Measurements from ENCODE around the gene SEC24C. TPM values are rescaled to one million over a fixed set of nuclear protein-coding genes. Genes with fewer than 3 reads are reported as not detected.
A peak's percentile ranks its signal among the peaks of the same experiment; 100 is the strongest.

SEC24C gene
- polyA plus RNA-seq, 2 donors = 38.8 to 46.8 TPM

DNA sequence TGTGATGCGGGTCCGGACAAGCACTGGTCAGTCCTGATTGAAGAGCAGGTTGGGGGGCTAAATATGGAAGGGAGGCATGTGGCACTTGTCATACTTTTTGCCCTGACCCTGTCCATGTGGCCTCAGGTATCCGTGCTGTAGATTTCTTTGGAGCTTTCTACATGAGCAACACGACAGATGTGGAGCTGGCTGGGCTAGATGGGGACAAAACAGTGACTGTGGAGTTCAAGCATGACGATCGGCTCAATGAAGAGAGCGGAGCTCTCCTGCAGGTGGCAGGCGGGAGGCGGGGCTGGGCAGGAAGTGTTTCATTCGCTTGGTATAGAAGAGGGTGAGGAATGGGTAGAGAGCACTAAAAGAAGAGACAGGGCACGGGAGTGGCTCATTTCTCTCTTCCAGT lies 24.7 kb downstream of the SEC24C start:
- H3K27me3 ChIP-seq (ENCODE audit: control insufficient read depth in 1 of 2, insufficient read depth in 2 of 2, low read length in 2 of 2) = no peaks in the 10 kb centered on the region
- H3K27ac ChIP-seq (ENCODE audit: low read depth in 2 of 2, low read length in 1 of 2) = peak overlapping the region in 1 of 2 donors; percentile 46
- 79 to 80% methylated on average over 11 of the region's 11 CpGs for WGBS, 2 donors

DNA sequence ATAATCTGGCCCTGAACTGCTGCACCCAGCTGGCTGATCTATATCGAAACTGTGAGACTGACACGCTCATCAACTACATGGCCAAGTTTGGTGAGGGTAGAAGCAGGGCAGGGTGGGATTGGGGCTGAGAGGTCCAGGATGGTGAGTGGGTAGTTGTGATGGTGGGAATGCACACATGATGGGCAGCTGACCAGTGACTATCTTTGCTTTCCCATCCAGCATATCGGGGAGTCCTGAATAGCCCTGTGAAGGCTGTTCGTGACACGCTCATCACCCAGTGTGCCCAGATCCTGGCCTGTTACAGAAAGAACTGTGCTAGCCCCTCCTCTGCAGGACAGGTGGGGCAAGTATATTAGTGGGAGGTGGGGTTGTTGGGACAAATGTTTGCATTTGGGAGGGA lies 25.2 kb downstream of the SEC24C start:
- H3K27me3 ChIP-seq (ENCODE audit: control insufficient read depth in 1 of 2, insufficient read depth in 2 of 2, low read length in 2 of 2) = no peaks in the 10 kb centered on the region
- peaks cover 26 to 42% of the 10 kb centered on the region in 2 donors for H3K36me3 ChIP-seq (ENCODE audit: control insufficient read depth in 2 of 2, insufficient read depth in 2 of 2, low read length in 1 of 2)
- H3K4me3 ChIP-seq (ENCODE audit: low read depth in 1 of 2, low read length in 2 of 2) = no peak overlapping the region
- 91 to 93% methylated on average over 5 of the region's 5 CpGs for WGBS, 2 donors
- peaks cover 0 to 5% of the 10 kb centered on the region in 2 donors for H3K4me1 ChIP-seq (ENCODE audit: control insufficient read depth in 2 of 2, insufficient read depth in 2 of 2, low read length in 1 of 2)
- H3K9me3 ChIP-seq (ENCODE audit: control insufficient read depth in 2 of 2, insufficient read depth in 1 of 2, low read depth in 1 of 2, low read length in 1 of 2) = no peaks in the 10 kb centered on the region
- peak overlapping the region in 1 of 2 donors; percentile 46 for H3K27ac ChIP-seq (ENCODE audit: low read depth in 2 of 2, low read length in 1 of 2)

More for the DNA sequence above, 24.7 kb downstream of the SEC24C start:
- Histone ChIP-seq H3K4me1 (ENCODE audit: control insufficient read depth in 2 of 2, insufficient read depth in 2 of 2, low read length in 1 of 2) (peaks cover 0 to 5% of the 10 kb centered on the region in 2 donors), H3K36me3 (ENCODE audit: control insufficient read depth in 2 of 2, insufficient read depth in 2 of 2, low read length in 1 of 2) (peaks cover 27 to 44% of the 10 kb centered on the region in 2 donors), H3K9me3 (ENCODE audit: control insufficient read depth in 2 of 2, insufficient read depth in 1 of 2, low read depth in 1 of 2, low read length in 1 of 2) (no peaks in the 10 kb centered on the region), H3K4me3 (ENCODE audit: low read depth in 1 of 2, low read length in 2 of 2) (no peak overlapping the region)

GRCh38 chr10:73771722-73772280 lies 27.6 kb downstream of the SEC24C start:
- H3K9me3 ChIP-seq (ENCODE audit: control insufficient read depth in 2 of 2, insufficient read depth in 1 of 2, low read depth in 1 of 2, low read length in 1 of 2) = no peaks in the 10 kb centered on the region
- H3K27ac ChIP-seq (ENCODE audit: low read depth in 2 of 2, low read length in 1 of 2) = peak overlapping the region; percentile 95 to 98
- peak overlapping the region; percentile 55 to 85 for H3K4me3 ChIP-seq (ENCODE audit: low read depth in 1 of 2, low read length in 2 of 2)
- H3K4me1 ChIP-seq (ENCODE audit: control insufficient read depth in 2 of 2, insufficient read depth in 2 of 2, low read length in 1 of 2) = peaks cover 0 to 5% of the 10 kb centered on the region in 2 donors
- H3K27me3 ChIP-seq (ENCODE audit: control insufficient read depth in 1 of 2, insufficient read depth in 2 of 2, low read length in 2 of 2) = no peaks in the 10 kb centered on the region
- H3K36me3 ChIP-seq (ENCODE audit: control insufficient read depth in 2 of 2, insufficient read depth in 2 of 2, low read length in 1 of 2) = peaks cover 16 to 30% of the 10 kb centered on the region in 2 donors
- WGBS, 2 donors = 16 to 17% methylated on average over 17 of the region's 17 CpGs

DNA sequence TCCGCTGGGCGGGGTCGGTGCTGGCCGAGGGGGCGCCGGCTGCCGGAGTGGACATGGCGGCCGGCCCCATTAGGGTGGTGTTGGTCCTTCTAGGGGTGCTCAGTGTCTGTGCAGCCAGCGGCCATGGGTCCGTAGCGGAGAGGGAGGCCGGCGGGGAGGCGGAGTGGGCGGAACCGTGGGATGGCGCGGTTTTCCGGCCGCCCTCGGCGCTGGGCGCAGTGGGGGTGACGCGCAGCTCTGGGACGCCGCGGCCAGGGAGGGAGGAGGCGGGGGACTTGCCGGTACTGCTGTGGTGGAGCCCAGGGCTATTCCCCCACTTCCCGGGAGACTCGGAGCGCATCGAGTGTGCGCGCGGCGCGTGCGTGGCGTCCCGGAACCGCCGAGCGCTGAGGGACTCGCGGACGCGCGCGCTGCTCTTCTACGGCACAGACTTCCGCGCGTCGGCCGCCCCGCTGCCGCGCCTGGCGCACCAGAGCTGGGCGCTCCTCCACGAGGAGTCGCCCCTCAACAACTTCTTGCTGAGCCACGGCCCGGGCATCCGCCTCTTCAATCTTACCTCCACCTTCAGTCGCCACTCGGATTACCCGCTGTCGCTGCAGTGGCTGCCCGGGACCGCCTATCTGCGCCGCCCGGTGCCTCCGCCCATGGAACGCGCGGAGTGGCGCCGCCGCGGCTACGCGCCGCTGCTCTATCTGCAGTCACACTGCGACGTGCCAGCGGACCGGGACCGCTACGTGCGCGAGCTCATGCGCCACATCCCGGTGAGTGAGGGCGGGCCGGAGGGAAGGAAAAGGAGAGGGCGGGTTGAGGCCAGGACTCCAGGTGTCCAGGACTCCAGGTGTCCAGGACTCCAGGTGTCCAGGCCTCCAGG lies 28.3 kb downstream of the SEC24C start:
- H3K9me3 ChIP-seq (ENCODE audit: control insufficient read depth in 2 of 2, insufficient read depth in 1 of 2, low read depth in 1 of 2, low read length in 1 of 2) = no peaks in the 10 kb centered on the region
- H3K4me3 ChIP-seq (ENCODE audit: low read depth in 1 of 2, low read length in 2 of 2) = peak overlapping the region; percentile 55 to 85
- H3K27ac ChIP-seq (ENCODE audit: low read depth in 2 of 2, low read length in 1 of 2) = peak overlapping the region; percentile 95 to 98
- H3K4me1 ChIP-seq (ENCODE audit: control insufficient read depth in 2 of 2, insufficient read depth in 2 of 2, low read length in 1 of 2) = peaks cover 0 to 5% of the 10 kb centered on the region in 2 donors
- H3K36me3 ChIP-seq (ENCODE audit: control insufficient read depth in 2 of 2, insufficient read depth in 2 of 2, low read length in 1 of 2) = peaks cover 12 to 26% of the 10 kb centered on the region in 2 donors
- 0% methylated on average over 76 to 101 of the region's 101 CpGs for WGBS, 2 donors
- no peaks in the 10 kb centered on the region for H3K27me3 ChIP-seq (ENCODE audit: control insufficient read depth in 1 of 2, insufficient read depth in 2 of 2, low read length in 2 of 2)

DNA sequence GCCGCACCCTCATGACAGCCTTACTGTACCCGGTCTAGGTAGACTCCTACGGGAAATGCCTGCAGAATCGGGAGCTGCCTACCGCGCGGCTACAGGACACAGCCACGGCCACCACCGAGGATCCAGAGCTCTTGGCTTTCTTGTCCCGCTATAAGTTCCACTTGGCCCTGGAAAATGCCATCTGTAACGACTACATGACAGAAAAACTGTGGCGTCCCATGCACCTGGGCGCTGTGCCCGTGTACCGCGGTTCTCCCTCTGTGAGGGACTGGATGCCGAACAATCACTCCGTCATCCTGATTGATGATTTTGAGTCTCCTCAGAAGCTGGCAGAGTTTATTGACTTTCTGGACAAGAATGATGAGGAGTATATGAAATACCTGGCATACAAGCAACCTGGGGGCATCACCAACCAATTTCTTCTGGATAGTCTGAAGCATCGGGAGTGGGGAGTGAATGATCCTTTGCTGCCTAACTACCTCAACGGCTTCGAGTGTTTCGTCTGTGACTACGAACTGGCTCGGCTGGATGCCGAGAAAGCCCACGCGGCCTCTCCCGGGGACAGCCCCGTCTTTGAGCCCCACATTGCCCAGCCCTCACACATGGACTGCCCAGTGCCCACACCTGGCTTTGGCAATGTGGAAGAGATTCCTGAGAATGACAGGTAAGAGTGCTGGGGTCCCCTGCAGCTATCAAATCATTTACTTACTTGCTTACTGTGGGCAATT lies 29.1 kb downstream of the SEC24C start:
- H3K27ac ChIP-seq (ENCODE audit: low read depth in 2 of 2, low read length in 1 of 2) = peak overlapping the region; percentile 95 to 98

GRCh38 chr10:73774637-73775036 lies 30.5 kb downstream of the SEC24C start:
- Histone ChIP-seq H3K27ac (ENCODE audit: low read depth in 2 of 2, low read length in 1 of 2) (peak overlapping the region in 1 of 2 donors; percentile 50), H3K36me3 (ENCODE audit: control insufficient read depth in 2 of 2, insufficient read depth in 2 of 2, low read length in 1 of 2) (peaks cover 6 to 13% of the 10 kb centered on the region in 2 donors), H3K4me3 (ENCODE audit: low read depth in 1 of 2, low read length in 2 of 2) (peak overlapping the region; percentile 24 to 55), H3K4me1 (ENCODE audit: control insufficient read depth in 2 of 2, insufficient read depth in 2 of 2, low read length in 1 of 2) (peaks cover 0 to 5% of the 10 kb centered on the region in 2 donors), H3K27me3 (ENCODE audit: control insufficient read depth in 1 of 2, insufficient read depth in 2 of 2, low read length in 2 of 2) (no peaks in the 10 kb centered on the region), H3K9me3 (ENCODE audit: control insufficient read depth in 2 of 2, insufficient read depth in 1 of 2, low read depth in 1 of 2, low read length in 1 of 2) (no peaks in the 10 kb centered on the region)
- WGBS, 2 donors = 29 to 38% methylated on average over 5 of the region's 5 CpGs

More for the DNA sequence above, 29.1 kb downstream of the SEC24C start:
- Histone ChIP-seq H3K4me1 (ENCODE audit: control insufficient read depth in 2 of 2, insufficient read depth in 2 of 2, low read length in 1 of 2) (peaks cover 0 to 5% of the 10 kb centered on the region in 2 donors), H3K36me3 (ENCODE audit: control insufficient read depth in 2 of 2, insufficient read depth in 2 of 2, low read length in 1 of 2) (peaks cover 12 to 24% of the 10 kb centered on the region in 2 donors), H3K4me3 (ENCODE audit: low read depth in 1 of 2, low read length in 2 of 2) (peak overlapping the region; percentile 55 to 85), H3K9me3 (ENCODE audit: control insufficient read depth in 2 of 2, insufficient read depth in 1 of 2, low read depth in 1 of 2, low read length in 1 of 2) (no peaks in the 10 kb centered on the region), H3K27me3 (ENCODE audit: control insufficient read depth in 1 of 2, insufficient read depth in 2 of 2, low read length in 2 of 2) (no peaks in the 10 kb centered on the region)
- 1 to 3% methylated on average over 29 of the region's 29 CpGs for WGBS, 2 donors

- Histone ChIP-seq H3K27ac (ENCODE audit: low read depth in 2 of 2, low read length in 1 of 2) (no peak overlapping the region), H3K9me3 (ENCODE audit: control insufficient read depth in 2 of 2, insufficient read depth in 1 of 2, low read depth in 1 of 2, low read length in 1 of 2) (no peaks in the 10 kb centered on the region), H3K27me3 (ENCODE audit: control insufficient read depth in 1 of 2, insufficient read depth in 2 of 2, low read length in 2 of 2) (no peaks in the 10 kb centered on the region), H3K36me3 (ENCODE audit: control insufficient read depth in 2 of 2, insufficient read depth in 2 of 2, low read length in 1 of 2) (peaks cover 4 to 6% of the 10 kb centered on the region in 2 donors), H3K4me1 (ENCODE audit: control insufficient read depth in 2 of 2, insufficient read depth in 2 of 2, low read length in 1 of 2) (no peaks in the 10 kb centered on the region), H3K4me3 (ENCODE audit: low read depth in 1 of 2, low read length in 2 of 2) (no peak overlapping the region)
- WGBS, 2 donors = 89 to 93% methylated on average over 5 of the region's 5 CpGs
Measured at GRCh38 chr10:73779018-73779417, 34.8 kb downstream of the SEC24C start.

DNA sequence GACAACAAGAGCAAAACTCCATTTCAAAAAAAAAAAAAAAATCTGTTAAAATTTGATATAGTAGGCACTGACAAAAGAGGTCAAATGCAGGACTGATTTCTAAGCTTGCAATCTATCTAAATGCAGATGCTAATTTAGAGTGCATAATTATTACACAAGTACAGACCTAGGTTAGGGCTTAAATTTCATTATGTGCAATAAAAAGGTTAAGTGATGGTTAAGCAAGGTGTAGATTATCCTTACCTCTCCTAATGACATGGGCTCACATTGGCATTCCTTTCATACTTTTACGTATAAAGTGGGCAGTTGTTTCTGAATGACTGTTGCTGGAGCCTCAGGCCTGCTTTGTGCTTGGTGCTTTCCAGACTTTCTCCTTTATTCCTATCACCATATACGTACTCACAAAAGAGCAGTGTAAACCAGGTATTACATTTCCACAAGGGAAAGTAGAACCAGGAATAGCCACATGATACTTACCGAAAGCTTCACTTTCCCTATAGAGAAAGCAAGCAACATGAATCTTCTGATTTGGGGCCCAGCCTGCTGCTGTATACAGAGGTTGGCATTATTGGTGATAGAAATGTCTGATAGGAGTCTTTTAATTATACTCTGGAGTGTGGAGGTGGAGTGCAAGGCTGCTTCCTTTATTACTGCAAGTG lies 35.5 kb downstream of the SEC24C start:
- Histone ChIP-seq H3K27ac (ENCODE audit: low read depth in 2 of 2, low read length in 1 of 2) (no peak overlapping the region), H3K27me3 (ENCODE audit: control insufficient read depth in 1 of 2, insufficient read depth in 2 of 2, low read length in 2 of 2) (no peaks in the 10 kb centered on the region), H3K36me3 (ENCODE audit: control insufficient read depth in 2 of 2, insufficient read depth in 2 of 2, low read length in 1 of 2) (peaks cover 4 to 6% of the 10 kb centered on the region in 2 donors), H3K4me3 (ENCODE audit: low read depth in 1 of 2, low read length in 2 of 2) (no peak overlapping the region), H3K9me3 (ENCODE audit: control insufficient read depth in 2 of 2, insufficient read depth in 1 of 2, low read depth in 1 of 2, low read length in 1 of 2) (no peaks in the 10 kb centered on the region), H3K4me1 (ENCODE audit: control insufficient read depth in 2 of 2, insufficient read depth in 2 of 2, low read length in 1 of 2) (no peaks in the 10 kb centered on the region)
- 72 to 76% methylated on average over 3 of the region's 3 CpGs for WGBS, 2 donors

- 67 to 75% methylated on average over 5 of the region's 5 CpGs for WGBS, 2 donors
- no peaks in the 10 kb centered on the region for H3K9me3 ChIP-seq (ENCODE audit: control insufficient read depth in 2 of 2, insufficient read depth in 1 of 2, low read depth in 1 of 2, low read length in 1 of 2)
Measured at GRCh38 chr10:73780301-73780700, 36.1 kb downstream of the SEC24C start.

More at GRCh38 chr10:73780301-73780700, 36.1 kb downstream of the SEC24C start:
- Histone ChIP-seq H3K4me1 (ENCODE audit: control insufficient read depth in 2 of 2, insufficient read depth in 2 of 2, low read length in 1 of 2) (no peaks in the 10 kb centered on the region), H3K36me3 (ENCODE audit: control insufficient read depth in 2 of 2, insufficient read depth in 2 of 2, low read length in 1 of 2) (peaks cover 3 to 4% of the 10 kb centered on the region in 2 donors), H3K27me3 (ENCODE audit: control insufficient read depth in 1 of 2, insufficient read depth in 2 of 2, low read length in 2 of 2) (no peaks in the 10 kb centered on the region), H3K27ac (ENCODE audit: low read depth in 2 of 2, low read length in 1 of 2) (no peak overlapping the region), H3K4me3 (ENCODE audit: low read depth in 1 of 2, low read length in 2 of 2) (no peak overlapping the region)
